NCI-H748 treated with DMSO at 0.1 percent for 48 hours (cell line): ENCODE data around the gene DPP10.

Experiments
- DNase-seq: peaks from one replicate; lab custom pipeline; 2025; lab: John Stamatoyannopoulos, UW

DPP10 gene

GRCh38 chr2:115569547-115569946, 1127.1 kb downstream of the DPP10 start:
- DNase-seq = no peak

GRCh38 chr2:115572746-115573145, 1130.3 kb downstream of the DPP10 start:
- DNase-seq = no peak

DNA sequence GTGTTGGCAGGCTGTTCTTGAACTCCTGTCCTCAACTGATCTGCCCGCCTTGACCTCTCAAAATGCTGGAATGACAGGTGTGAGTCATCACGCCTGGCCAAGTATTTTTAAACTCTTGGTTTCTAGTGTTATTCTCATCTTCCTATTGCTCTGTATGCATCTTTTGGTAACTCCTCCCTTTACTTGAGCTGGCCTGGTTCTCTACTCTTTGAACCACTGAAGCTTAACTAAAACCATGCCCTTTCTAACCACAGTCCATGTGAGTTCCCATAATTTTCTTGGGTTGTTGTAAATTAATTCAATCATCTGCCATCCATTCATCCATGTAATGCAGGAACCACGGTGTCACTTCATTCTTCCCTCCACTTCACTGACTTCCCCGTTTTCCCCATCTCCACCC, 1131.3 kb downstream of the DPP10 start:
- DNase-seq = no peak

- DNase-seq = peak; percentile 23
These were observed 1132.2 kb downstream of the DPP10 start for GRCh38 chr2:115574667-115575066.

DNA sequence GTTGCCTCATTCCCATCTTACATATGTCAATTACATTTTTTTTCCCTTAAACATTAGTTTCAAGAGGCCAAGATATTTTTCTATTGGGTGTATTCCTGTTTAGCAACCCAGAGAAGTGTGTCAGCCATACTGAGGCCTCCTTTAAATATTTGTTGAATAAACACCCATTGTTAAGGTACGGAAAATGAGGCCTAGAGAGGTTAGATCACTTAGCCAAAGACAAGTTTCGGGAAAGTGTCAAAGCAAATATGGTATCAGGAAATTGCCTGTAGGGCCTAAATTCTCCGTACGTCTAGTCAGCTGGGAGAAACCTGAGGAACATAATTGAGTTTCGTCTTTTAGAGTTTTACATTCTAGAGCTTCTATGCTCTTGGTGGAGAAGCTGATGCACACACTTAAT, 1138.3 kb downstream of the DPP10 start:
- DNase-seq = no peak

- DNase-seq = no peak
These were observed 1142.1 kb downstream of the DPP10 start for GRCh38 chr2:115584507-115584906.

GRCh38 chr2:115596659-115597375, 1154.4 kb downstream of the DPP10 start:
- DNase-seq = no peak

DNA sequence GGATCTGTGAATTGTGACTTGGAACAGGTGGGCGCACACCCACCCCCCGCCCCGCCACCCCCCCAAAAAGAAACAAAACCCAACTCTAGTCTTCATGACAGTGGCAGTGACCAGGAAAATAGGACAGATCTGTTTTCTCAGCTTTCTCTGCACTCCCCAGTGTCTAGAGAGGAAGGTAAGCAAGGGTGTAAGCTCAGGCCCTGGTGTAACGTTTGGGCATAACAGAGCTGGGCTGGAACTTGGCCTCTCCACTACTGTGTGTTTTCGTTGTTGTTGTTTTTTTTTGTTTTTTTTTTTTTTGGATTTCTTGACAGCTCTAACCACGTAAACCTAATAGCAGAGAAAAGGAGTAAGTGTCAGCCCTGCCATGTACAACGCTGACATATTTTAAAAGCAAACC, 1160.8 kb downstream of the DPP10 start:
- no peak for DNase-seq

DNA sequence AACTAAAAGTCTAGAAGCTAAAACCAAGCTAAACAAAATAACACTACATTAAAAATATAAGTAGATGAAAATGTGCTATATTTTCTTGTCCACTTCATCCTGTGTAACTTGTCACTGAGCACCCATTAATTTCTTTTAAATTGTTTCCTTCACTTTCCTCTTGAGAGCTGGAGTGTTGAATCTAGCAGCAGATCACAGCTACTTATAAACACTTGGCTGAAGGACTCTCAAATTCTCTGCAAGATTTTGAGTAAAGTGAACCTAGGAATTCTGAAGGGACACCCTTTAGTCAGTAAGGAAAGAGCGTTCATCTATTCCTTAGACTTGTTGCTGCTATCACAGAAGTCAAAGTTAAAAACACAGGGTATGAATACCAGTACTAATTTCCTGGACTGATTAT, 1163.9 kb downstream of the DPP10 start:
- DNase-seq = no peak

DNA sequence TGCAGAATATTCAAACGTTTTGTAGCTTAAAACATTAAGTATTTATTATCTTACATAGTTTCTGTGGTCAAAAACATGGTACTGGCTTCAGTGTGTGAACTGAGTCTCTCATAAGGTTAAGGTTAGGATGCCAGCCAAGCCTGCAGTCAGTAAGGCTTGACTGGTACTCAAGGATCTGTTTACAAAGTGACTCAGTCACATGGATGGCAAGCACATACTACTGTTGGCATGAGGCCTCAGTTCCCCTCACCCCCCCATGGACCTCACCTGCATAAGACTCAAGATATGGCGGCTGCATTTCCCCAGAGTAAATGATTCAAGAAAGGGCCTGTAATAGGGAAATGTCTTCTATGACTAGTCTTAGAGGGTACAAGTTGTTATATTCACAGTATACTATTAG, 1167.5 kb downstream of the DPP10 start:
- DNase-seq = no peak

DNA sequence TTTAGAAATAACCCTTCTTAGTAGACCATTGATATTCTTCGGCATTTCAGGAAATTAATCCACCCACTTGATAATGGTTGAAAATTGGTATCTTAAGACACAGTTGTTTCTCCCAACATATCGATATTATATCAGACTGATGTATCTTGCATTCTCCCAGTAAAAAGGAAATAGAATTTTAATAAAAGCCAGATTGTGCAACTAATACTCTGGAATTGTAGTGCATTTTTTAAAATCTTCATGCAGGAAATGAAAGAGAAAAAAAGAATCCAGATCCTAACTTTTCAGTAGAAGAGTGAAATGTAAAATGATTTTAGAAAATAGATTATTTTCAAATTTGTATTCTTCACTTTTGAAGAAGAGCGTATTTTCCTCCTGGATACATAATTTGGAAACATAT, 1168.4 kb downstream of the DPP10 start:
- no peak for DNase-seq

GRCh38 chr2:115624332-115624731, 1181.9 kb downstream of the DPP10 start:
- DNase-seq = no peak

GRCh38 chr2:115634578-115634977, 1192.1 kb downstream of the DPP10 start:
- DNase-seq = no peak

- no peak for DNase-seq
These were observed 1193.0 kb downstream of the DPP10 start for GRCh38 chr2:115635430-115635829.

DNA sequence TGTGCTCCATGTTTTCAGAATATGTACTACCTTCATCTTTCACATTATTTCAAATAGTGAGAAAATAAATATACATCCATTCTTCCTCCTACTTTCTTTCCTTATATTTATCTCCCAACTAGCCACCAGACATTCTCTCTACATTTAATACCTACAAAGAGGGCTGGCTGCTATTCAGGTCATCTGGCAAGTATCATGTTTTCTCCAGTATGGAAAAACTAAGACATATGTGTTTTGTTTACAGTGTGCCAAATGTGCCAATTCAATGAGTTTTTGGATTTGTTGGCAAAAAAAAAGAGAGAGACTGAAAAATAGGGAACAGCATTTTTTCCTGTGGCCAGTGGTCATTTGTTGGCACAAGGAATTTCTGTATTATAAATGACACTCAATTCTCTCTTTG, 1207.3 kb downstream of the DPP10 start:
- no peak for DNase-seq

- DNase-seq = no peak
These were observed 1208.4 kb downstream of the DPP10 start for GRCh38 chr2:115650827-115651226.

DNA sequence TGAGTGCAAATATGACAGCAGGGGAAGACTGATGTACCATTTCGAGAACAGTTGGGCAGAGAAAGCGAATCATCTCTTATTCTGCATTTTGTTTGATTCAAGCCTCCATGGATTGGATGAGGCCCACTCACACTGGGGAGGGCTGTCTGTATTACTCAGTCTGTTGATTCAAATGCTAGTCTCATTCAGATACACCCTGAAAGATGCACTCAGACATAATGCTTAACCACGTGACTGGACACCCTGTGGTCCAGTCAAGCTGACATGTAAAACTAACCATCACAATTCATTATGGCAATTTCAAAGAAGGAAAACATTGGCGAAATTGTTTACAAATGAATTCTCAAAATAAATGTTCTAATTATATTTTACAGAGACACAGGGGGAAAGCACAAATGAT, 1210.2 kb downstream of the DPP10 start:
- no peak for DNase-seq

- no peak for DNase-seq
These were observed 1211.9 kb downstream of the DPP10 start for GRCh38 chr2:115654362-115654761.

DNA sequence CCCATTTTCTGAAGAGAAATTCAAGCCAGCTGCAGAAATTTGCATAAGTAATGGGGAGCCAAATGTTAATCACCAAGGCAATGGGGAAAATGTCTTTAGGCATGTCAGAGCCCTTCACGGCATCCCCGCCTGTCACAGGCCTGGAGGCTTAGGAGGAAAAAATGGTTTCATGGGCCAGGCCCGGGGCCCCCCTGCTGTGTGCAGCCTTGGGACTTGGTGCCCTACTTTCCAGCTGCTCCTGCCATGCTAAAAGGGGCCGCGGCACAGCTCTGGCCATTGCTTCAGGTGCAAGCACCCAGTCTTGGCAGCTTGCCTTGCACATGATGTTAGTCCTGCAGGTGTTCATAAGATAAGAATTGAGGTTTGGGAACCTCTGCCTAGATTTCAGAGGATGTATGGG, 1235.7 kb downstream of the DPP10 start:
- DNase-seq = no peak

DNA sequence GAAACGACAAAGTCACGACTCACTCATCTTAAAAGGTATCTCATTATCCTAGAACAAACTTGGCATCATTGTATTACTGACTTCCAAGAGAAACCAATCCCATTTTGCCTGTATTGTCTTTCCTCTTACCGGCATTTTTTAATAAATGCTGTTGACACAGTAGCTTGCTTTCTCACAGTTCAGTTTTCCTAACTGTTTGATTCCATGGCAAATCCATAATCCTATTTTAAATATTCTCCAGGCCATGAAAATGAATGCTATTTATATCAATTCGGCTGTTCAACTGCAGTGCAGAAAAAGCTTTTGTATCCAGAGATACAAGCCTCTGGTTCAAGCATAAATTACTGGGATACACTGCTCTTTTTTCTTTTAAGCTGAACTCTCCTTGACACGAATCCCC, 1241.9 kb downstream of the DPP10 start:
- no peak for DNase-seq

DNA sequence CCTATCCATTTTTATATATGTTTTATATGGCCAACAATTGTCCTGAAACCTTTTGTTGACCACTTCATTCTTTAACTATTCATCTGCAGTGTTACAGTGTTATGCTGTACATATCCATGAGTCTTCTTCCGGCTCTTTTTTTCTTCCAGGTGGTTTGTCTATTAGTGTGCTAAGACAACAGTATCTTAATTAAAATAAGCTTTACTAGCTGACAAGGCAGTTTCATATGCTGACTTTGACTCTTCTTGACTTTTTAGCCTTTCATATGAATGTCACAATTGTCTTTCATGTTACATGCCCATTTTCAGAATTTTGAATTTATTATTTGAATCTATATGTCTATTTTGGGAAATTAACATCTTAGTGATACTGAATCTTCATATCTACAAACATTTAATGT, 1249.0 kb downstream of the DPP10 start:
- DNase-seq = no peak

DNA sequence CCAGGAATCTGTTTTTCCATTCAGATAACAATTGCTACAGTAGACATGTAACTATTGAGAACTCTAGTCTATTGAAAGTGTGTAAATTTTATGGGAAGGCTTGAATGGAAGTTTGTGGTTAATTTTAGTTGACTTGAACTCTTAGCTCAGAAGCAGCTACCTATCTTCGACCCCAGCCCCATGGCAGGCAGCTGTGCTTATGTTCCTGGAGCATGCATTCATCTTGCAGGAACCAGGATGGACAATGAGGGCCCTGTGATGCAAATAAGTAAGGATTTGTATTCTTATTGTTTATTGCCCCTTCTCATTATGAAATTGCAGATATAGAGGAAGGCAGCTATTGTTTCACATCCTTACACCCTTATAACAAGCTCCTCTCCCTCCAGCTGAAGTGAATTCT, 1252.2 kb downstream of the DPP10 start:
- no peak for DNase-seq

GRCh38 chr2:115733190-115733775, 1290.8 kb downstream of the DPP10 start:
- no peak for DNase-seq

DNA sequence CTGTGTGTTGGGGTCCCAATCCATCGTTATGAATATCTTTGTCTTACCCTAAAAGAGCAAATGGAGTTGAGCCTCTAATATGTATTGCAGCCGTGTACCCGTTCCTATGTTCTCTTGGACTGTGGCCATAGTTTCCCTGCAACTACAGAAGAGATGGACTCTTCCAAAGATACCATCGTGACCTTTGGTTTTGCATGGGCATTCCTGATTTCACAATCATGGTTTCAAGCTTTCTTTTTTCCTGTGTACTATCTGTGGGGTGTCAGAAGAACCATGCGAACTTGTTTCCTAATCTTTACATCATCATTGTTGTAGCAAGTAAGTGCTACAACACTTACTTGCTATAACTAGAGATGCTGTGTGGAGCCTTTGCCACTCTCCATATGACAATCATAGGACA, 1295.7 kb downstream of the DPP10 start:
- no peak for DNase-seq
